HG02852 (cell line): Measurements from ENCODE around the gene NECAP2.
A peak's percentile ranks its signal among the peaks of the same experiment; 100 is the strongest.

Source experiments
- ATAC-seq: cut with Tn5 transposase; IDR thresholded peaks from one replicate; pipeline ENCODE4 v1.9.1; 2021; ENCODE audit warnings: mild to moderate bottlenecking, moderate library complexity; ENCODE audit not compliant: unreplicated experiment

The NECAP2 gene, protein sequence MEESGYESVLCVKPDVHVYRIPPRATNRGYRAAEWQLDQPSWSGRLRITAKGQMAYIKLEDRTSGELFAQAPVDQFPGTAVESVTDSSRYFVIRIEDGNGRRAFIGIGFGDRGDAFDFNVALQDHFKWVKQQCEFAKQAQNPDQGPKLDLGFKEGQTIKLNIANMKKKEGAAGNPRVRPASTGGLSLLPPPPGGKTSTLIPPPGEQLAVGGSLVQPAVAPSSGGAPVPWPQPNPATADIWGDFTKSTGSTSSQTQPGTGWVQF

GRCh38 chr1:16440470-16441281 lies at the start of gene NECAP2:
Gene NECAP2, plus strand, starts transcription at chr1:16440724. Its CDS starts 38 bp downstream, at chr1:16440762.
- ATAC-seq = peak; percentile 79

- ATAC-seq = no peak
These were observed 49.1 kb upstream of the NECAP2 start for GRCh38 chr1:16391411-16391810.

DNA sequence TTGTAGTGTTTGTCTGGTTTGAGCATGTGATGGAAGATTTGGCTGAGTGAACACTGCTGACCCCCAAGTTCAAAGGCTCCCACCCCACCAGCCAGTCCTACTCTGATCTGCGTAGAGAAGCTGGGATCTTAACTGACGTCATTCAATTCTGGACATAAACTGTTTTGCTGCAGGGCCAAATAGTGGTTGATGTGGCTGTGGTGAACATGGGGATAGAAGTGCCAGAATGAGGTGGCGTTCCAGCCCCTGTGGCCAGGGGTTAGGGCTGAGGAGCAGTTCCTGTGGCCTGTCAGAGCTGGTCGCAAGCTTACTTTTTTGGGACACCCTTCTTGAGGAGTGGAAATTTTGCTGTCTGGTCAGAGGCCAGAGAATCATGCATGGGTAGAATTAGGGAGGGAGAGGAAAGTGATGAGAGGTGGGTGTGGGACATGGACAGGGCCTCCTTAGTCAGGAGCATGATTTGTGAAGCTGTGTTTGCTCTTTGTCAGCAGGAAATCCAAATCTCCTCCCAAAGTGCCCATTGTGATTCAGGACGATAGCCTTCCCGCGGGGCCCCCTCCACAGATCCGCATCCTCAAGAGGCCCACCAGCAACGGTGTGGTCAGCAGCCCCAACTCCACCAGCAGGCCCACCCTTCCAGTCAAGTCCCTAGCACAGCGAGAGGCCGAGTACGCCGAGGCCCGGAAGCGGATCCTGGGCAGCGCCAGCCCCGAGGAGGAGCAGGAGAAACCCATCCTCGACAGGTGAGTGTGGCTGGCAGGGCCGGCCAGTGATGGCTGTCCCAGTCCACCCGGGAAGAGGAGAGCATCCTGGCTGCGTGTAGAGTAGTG lies 47.6 kb upstream of the NECAP2 start:
- ATAC-seq = no peak

DNA sequence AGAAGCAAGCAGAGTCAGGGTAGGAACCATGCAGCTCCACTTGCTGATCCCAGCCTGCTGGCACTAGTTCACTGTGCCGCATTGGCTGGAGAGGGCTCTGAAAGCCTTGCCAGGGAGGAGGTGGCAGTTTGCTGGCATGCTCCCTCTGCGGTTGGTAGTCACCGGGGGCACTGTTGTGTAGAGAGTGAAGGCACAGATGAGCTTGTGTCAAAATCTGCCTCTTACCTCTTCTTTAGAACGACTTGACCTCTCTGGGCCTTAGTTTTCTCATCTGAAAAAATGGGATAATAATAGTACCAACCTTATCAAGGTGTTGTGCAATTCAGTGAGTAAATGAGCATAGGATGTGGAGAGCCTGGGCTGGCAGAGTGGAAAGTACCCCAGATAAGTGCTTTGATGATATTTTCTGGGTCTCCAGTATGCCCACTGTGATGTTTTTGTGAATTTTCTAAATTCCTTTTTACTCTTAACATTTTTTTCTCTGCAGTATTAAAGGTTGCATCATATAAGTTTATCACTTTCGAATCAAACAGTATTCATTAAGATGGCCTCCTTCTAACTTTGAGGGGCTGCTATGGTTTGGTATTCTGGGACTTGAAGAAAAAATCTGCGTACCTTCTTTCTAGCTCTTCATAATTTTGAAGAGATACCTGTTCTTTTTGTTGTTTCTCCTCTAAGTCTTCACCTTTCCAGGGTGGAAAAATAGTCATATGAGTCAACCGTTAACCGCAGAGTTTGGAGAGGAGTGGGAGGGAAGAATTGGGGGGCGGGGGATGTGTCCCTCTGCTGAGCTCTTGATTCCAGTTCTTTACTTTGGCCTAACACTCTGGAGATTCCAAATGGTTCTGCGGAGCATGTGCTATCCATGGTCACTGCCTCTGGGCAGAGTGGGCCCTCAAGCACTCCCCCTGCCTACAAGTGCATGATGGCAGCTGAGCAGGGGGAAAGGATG lies 46.7 kb upstream of the NECAP2 start:
- ATAC-seq = no peak

DNA sequence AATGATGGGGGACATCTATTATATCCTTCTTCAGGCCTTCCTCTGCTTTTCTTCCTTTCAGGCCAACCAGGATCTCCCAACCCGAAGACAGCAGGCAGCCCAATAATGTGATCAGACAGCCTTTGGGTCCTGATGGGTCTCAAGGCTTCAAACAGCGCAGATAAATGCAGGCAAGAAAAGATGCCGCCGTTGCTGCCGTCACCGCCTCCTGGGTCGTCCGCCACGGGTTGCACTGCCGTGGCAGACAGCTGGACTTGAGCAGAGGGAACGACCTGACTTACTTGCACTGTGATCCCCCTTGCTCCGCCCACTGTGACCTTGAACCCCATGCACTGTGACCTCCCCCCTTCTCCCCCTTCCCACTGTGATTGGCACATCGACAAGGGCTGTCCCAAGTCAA lies 45.5 kb upstream of the NECAP2 start:
- ATAC-seq = no peak

GRCh38 chr1:16396591-16396990 lies 43.9 kb upstream of the NECAP2 start:
- no peak for ATAC-seq

- ATAC-seq = no peak
These were observed 43.4 kb upstream of the NECAP2 start for GRCh38 chr1:16397120-16397519.

- no peak for ATAC-seq
These were observed 42.1 kb upstream of the NECAP2 start for GRCh38 chr1:16398371-16398953.

DNA sequence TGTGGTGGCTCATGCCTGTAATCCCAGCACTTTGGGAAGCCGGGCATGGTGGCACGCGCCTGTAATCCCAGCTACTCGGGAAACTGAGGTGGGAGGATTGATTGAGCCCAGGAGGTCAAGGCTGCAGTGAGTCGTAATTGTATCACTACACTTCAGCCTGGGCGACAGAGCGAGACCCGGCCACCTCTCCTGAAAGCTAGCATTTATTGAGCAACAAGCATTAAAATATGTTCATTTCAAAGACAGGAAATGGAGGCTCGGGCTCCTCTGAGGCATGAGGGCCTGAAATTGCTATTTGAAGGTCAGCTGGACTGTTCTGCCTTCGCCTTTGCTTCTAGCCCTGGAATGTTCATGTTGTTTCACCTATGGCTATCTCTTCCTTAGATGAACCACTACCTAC lies 37.8 kb upstream of the NECAP2 start:
- ATAC-seq = no peak

GRCh38 chr1:16405441-16405840 lies 35.1 kb upstream of the NECAP2 start:
- no peak for ATAC-seq

- ATAC-seq = no peak
These were observed 33.7 kb upstream of the NECAP2 start for GRCh38 chr1:16406868-16407267.

GRCh38 chr1:16409536-16410152 lies 30.9 kb upstream of the NECAP2 start:
- no peak for ATAC-seq

DNA sequence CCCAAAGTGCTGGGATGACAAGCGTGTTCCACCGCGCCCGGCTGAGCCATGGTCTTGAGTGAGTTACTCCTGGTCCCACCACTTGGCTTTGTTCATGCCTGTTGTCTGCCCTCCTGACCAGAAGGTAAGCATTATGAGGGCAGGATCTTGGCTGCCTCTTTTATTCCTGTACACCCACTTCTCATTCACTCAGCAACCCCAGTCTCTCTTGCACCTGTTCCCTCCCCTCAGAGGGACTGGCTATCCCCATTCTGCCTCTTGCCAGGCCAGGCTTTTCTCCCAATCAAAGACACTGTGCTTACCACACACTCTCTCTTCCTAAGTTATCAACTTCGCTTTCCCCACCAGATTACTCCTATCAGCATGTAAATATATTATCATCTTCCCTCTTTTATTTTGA lies 29.7 kb upstream of the NECAP2 start:
- ATAC-seq = no peak

DNA sequence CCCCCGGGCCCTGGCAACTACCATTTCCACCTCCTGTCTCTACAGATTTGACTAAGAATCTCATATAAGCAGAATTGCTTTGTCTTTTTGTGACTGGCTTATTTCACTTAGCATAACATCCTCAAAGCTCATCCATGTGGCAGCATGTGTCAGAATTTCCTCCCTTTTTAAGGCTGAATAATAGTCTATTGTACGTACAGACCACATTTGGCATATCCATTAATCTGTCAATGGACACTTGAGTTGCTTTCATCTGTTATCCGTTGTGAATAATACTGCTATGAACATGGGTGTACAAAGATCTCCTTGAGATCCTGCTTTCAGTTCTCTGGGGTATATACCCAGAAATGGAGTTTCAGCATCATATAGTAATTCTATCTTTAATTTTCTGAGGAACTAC lies 27.3 kb upstream of the NECAP2 start:
- no peak for ATAC-seq

DNA sequence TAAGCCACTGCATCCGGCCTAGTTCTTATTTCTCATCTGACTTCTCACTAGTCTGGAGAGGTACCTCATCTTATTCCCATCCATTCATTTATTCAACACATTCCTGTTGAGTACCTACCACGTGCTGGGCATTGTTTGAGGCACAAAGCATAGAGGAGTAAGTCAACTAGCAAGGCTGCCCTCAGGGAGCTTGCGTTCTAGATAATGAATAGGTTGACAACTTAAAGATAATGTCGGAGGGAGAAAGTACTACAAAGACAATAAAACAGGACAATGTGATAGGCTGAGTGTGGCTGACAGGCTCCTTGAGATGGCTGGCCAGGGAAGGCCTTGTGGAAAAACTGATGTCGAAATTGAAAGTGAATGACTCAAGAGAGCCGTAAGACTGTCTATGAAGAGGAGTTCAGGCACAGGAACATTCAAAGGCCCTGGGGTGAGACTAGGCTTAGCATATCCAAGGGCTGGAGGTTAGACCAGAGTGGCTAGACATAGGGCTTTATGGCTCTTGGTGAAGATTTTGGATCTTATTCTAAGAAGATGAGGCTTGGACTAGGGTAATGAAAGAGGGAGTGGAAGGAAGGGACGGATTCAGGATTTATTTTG lies 21.6 kb upstream of the NECAP2 start:
- ATAC-seq = no peak

GRCh38 chr1:16420424-16421118 lies 20.0 kb upstream of the NECAP2 start:
- peak; percentile 91 for ATAC-seq

GRCh38 chr1:16421201-16421600 lies 19.3 kb upstream of the NECAP2 start:
- ATAC-seq = no peak

DNA sequence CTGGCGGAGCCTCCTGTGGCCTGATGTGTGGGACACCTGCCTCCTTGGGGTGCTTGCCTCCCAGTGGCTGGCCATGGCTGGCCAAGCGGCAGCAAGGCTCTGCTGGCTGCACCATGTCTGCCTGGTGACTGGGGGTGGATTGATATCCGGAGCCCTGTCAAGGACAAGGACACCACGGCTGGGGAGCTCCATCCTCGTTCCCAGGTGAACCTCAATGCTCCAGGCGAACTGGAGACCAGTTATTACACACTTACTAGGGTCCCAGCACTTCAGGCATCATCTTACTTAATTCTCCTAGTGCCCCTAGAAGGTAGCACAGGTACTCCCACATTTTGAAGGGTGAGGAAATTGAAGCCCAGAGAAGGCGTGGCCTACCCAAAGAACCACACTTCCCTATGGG lies 18.5 kb upstream of the NECAP2 start:
- ATAC-seq = no peak
